B cell (primary cell): Measurements from ENCODE around the gene DIPK1B. TPM values are rescaled to one million over a fixed set of nuclear protein-coding genes. Genes with fewer than 3 reads are reported as not detected.

Experiments used
- ATAC-seq: fragments of 200-7000 bp; cut with Tn5 transposase; one replicate; pipeline ENCODE4 v1.10.0; 2021; ENCODE audit warnings: low read depth, mild to moderate bottlenecking, moderate number of reproducible peaks, moderate library complexity
- CTCF ChIA-PET: fragments of 350-600 bp; sonication (Branson Sonifier 250); formaldehyde crosslinking; loops from one replicate; lab custom pipeline; 2021; ENCODE audit warnings: antibody characterized with exemption, inconsistent platforms; lab: Charles Lee
- POLR2A ChIA-PET: fragments of 350-600 bp; sonication (Branson Sonifier 250); formaldehyde crosslinking; loops from one replicate; lab custom pipeline; 2021; ENCODE audit warnings: antibody characterized with exemption; lab: Charles Lee
- DNase-seq: peaks from one replicate; pipeline ENCODE4 v3.0.0; 2013
- H2AFZ ChIP-seq: 2 replicates; pipeline ENCODE4 v1.6.1; 2012; ENCODE audit warnings: mild to moderate bottlenecking, low read depth, low read length; ENCODE audit not compliant: insufficient read depth, poor library complexity, severe bottlenecking
- H3K27ac ChIP-seq, 2 donors: 1 replicate in 1 of 2; 2 replicates in 1 of 2; pipeline ENCODE4 v1.5.1; 2012 to 2013; ENCODE audit warnings: low read length in 2 of 2, mild to moderate bottlenecking in 2 of 2, moderate library complexity in 1 of 2
- H3K27me3 ChIP-seq, 4 experiments: fragments of 200-600 bp in 1 of 4; sonication (generic) in 1 of 4; replicated peaks in 1 of 4; 1 replicate in 2 of 4; 2 replicates in 2 of 4; pipeline versions ENCODE4 v1.6.1 to v1.7.0; 2013 to 2016; ENCODE audit warnings: low read length in 3 of 4, mild to moderate bottlenecking in 2 of 4, mixed read lengths in 1 of 4, moderate library complexity in 1 of 4; ENCODE audit not compliant: insufficient read depth in 4 of 4, control insufficient read depth in 3 of 4; ENCODE audit errors: control extremely low read depth in 1 of 4
- H3K36me3 ChIP-seq, 2 experiments: replicated peaks in 1 of 2; 1 replicate in 1 of 2; 2 replicates in 1 of 2; pipeline versions ENCODE4 v1.6.1 to v1.7.1; 2013; ENCODE audit warnings: low read length in 1 of 2; ENCODE audit not compliant: insufficient read depth in 2 of 2, control insufficient read depth in 1 of 2; ENCODE audit errors: control extremely low read depth in 1 of 2, extremely low read depth in 1 of 2
- H3K4me1 ChIP-seq, 2 donors: fragments of 200-600 bp in 1 of 2; sonication (generic) in 1 of 2; 1 replicate in 1 of 2; 2 replicates in 1 of 2; pipeline versions ENCODE4 v1.5.1 to v1.6.1; 2013 to 2017; ENCODE audit warnings: low read length in 2 of 2; ENCODE audit not compliant: control insufficient read depth in 2 of 2, insufficient read depth in 2 of 2
- H3K4me2 ChIP-seq: replicated peaks from 2 replicates; pipeline ENCODE3; 2012; ENCODE audit warnings: mild to moderate bottlenecking, low read depth, low read length; ENCODE audit not compliant: poor library complexity, severe bottlenecking
- H3K4me3 ChIP-seq, 5 experiments: fragments of 200-600 bp in 1 of 5; sonication (generic) in 1 of 5; 1 replicate in 3 of 5; 2 replicates in 2 of 5; pipeline versions ENCODE4 v1.5.1 to v1.7.0; 2011 to 2016; ENCODE audit warnings: low read length in 4 of 5, mild to moderate bottlenecking in 4 of 5, low read depth in 2 of 5, control low read depth in 1 of 5, moderate library complexity in 1 of 5; ENCODE audit not compliant: insufficient read depth in 1 of 5; ENCODE audit errors: control extremely low read depth in 1 of 5, extremely low read depth in 1 of 5
- H3K79me2 ChIP-seq: fragments of 200-600 bp; sonication (generic); one replicate; pipeline ENCODE4 v1.6.0; 2016; ENCODE audit warnings: low read length; ENCODE audit not compliant: control insufficient read depth, insufficient read depth
- H3K9ac ChIP-seq: fragments of 200-600 bp; sonication (generic); 2 replicates; pipeline ENCODE4 v1.6.1; 2017; ENCODE audit warnings: mild to moderate bottlenecking, low read length, moderate library complexity
- H3K9me3 ChIP-seq, 3 donors: one replicate each; pipeline versions ENCODE4 v1.6.1 to v1.7.1; 2013; ENCODE audit warnings: low read length in 2 of 3; ENCODE audit not compliant: control insufficient read depth in 2 of 3, insufficient read depth in 1 of 3; ENCODE audit errors: control extremely low read depth in 1 of 3
- H4K20me1 ChIP-seq: 2 replicates; pipeline ENCODE4 v1.6.0; 2012; ENCODE audit warnings: mild to moderate bottlenecking, low read length; ENCODE audit not compliant: insufficient read depth, control insufficient read depth, poor library complexity, severe bottlenecking
- H3K27ac Mint-ChIP-seq: one replicate; pipeline ENCODE4 v1.8.0; 2021; ENCODE audit warnings: mixed read lengths
- H3K27me3 Mint-ChIP-seq: one replicate; pipeline ENCODE4 v1.8.0; 2021; ENCODE audit warnings: mixed read lengths
- H3K4me1 Mint-ChIP-seq: one replicate; pipeline ENCODE4 v1.8.0; 2021; ENCODE audit warnings: mixed read lengths
- H3K4me3 Mint-ChIP-seq: one replicate; pipeline ENCODE4 v1.8.0; 2021; ENCODE audit warnings: mixed read lengths
- H3K9me3 Mint-ChIP-seq: one replicate; pipeline ENCODE4 v1.8.0; 2022; ENCODE audit warnings: mixed read lengths; ENCODE audit not compliant: insufficient read depth
- EZH2 ChIP-seq: IDR thresholded peaks from 2 replicates; pipeline ENCODE4 v1.6.1; 2012; ENCODE audit warnings: borderline replicate concordance, low read depth, mild to moderate bottlenecking, moderate library complexity, low read length; ENCODE audit not compliant: insufficient read depth, poor library complexity, severe bottlenecking
- WGBS: methylation state at CpG from one replicate; pipeline ENCODE4 v1.1.5; 2013; ENCODE audit warnings: missing lambda C conversion rate; ENCODE audit not compliant: insufficient coverage; 5-methylcytosine and 5-hydroxymethylcytosine counted together
- intact Hi-C: fragments of 100-400 bp; cut with micrococcal nuclease; formaldehyde crosslinking; loops from one replicate; pipeline ENCODE4 v1.10.0; 2022
- polyA plus RNA-seq: library from polyadenylated mRNA; depleted of rRNA; stranded (reverse); fragments of >200 nt; gene quantifications from 2 replicates; pipeline ENCODE4 v1.2.3, GENCODE V29; 2012
- total RNA-seq, 2 donors: library from RNA; stranded (reverse); fragments of 120-200 nt in 1 of 2; gene quantifications; 1 replicate in 1 of 2; 2 replicates in 1 of 2; pipeline versions ENCODE4 v1.2.3 to v1.2.4, GENCODE V29; 2013 to 2022
- TF ChIP-seq, protein P1 (sequence below): fragments of 200-600 bp; IDR thresholded peaks from one replicate; pipeline ENCODE4 v1.8.0; 2022; ENCODE audit warnings: antibody characterized with exemption, mild to moderate bottlenecking

Gene DIPK1B
- total and polyA plus RNA-seq, 2 donors (not counting 1 experiment from before 2014, with no cell fraction given), result 9.6 TPM

DNA sequence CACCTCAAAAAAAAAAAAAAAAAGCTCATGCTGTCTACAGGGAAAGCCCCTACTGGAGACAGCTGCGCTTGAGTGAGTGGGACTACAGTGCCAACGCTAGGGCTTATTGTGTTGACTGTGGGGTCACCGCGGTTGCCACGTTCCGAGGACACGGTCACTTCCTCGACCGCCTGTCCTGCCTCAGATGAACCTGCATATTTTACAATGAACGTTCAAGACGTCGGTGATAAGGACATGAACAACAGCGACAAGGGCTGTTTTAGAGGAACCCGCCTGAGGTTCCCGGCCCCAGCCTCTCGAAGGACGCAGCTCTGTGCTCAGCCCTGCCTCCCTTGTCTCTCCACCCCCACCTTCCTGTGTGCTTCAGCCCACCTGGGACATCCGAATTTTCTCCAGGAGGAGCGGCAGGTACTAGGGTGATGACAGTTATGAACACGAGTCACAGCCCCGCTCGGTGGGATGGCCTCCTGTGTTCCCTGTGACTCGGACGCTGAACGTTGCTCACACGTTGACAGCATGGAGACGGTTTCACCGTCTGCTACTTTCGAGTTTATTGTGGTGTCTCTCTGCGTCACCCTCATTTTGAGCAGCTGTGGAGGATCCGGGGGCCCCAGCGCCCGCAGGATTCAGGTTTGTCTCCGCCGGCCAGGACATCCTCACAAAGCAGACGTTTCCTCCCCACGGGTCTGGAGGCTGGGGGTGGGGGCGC, 11.3 kb upstream of the DIPK1B start:
- CTCF ChIA-PET, result interaction anchor here (0.6 to 1.2 kb wide), 6 partner anchors 26 to 63 kb away, joined by 3 to 7 read pairs (median 4); partner anchors contain the start of gene LCN15
- peak overlapping the region; percentile 90 for H3K27ac Mint-ChIP-seq
- Histone ChIP-seq H3K9me3 (peaks cover 0 to 4% (median 0%) of the 10 kb centered on the region in 3 donors), H3K36me3 (no peaks in the 10 kb centered on the region), H3K9ac (peak overlapping the region; percentile 65), H3K4me1 (peaks cover 31 to 48% of the 10 kb centered on the region in 2 donors), H4K20me1 (no peaks in the 10 kb centered on the region), H3K4me2 (peak overlapping the region; percentile 91), H3K79me2 (no peaks in the 10 kb centered on the region), H3K27me3 (peaks cover 0 to 21% (median 3%) of the 10 kb centered on the region in 4 experiments), H2AFZ (peak overlapping the region; percentile 56), H3K27ac (peak overlapping the region; percentile 3 to 79), H3K4me3 (peak overlapping the region in 4 of 5 experiments; percentile 9 to 52 (median 27))
- peak overlapping the region; percentile 87 for H3K4me3 Mint-ChIP-seq
- under 1% methylated on average over 37 of the region's 38 CpGs for WGBS
- DNase-seq (peak; percentile 87), ATAC-seq (peak; percentile 81)
- H3K9me3 Mint-ChIP-seq, result no peaks in the 10 kb centered on the region
- H3K4me1 Mint-ChIP-seq, result peaks cover 37% of the 10 kb centered on the region
- no peak for TF ChIP-seq EZH2
- TF ChIP-seq, protein P1, sequence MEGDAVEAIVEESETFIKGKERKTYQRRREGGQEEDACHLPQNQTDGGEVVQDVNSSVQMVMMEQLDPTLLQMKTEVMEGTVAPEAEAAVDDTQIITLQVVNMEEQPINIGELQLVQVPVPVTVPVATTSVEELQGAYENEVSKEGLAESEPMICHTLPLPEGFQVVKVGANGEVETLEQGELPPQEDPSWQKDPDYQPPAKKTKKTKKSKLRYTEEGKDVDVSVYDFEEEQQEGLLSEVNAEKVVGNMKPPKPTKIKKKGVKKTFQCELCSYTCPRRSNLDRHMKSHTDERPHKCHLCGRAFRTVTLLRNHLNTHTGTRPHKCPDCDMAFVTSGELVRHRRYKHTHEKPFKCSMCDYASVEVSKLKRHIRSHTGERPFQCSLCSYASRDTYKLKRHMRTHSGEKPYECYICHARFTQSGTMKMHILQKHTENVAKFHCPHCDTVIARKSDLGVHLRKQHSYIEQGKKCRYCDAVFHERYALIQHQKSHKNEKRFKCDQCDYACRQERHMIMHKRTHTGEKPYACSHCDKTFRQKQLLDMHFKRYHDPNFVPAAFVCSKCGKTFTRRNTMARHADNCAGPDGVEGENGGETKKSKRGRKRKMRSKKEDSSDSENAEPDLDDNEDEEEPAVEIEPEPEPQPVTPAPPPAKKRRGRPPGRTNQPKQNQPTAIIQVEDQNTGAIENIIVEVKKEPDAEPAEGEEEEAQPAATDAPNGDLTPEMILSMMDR, result no peak
- intact Hi-C loops, result loop anchor here (2.0 kb wide), 1 partner anchor 58 kb away; the partner anchor contains the start of gene LCN8
- H3K27me3 Mint-ChIP-seq, result peaks cover 14% of the 10 kb centered on the region
- POLR2A ChIA-PET, result interaction anchor here (0.6 to 2.1 kb wide), 10 partner anchors 13 to 300 kb away, joined by 3 to 20 read pairs (median 6); partner anchors contain the start of gene LCN8
